MCF 10A (cell line): ENCODE measurements around the gene MMRN1. TPM values are rescaled to one million over a fixed set of nuclear protein-coding genes. Genes with fewer than 3 reads are reported as not detected.

Source experiments
- BruUV-seq: library from RNA; stranded (reverse); fragments of 400-500 nt; replicated peaks from 2 replicates; lab custom pipeline; 2021; lab: Mats Ljungman, UMichigan
- CTCF ChIA-PET: fragments of 300-600 bp; sonication (Branson Sonifier 250); formaldehyde crosslinking; extraction: SDS; loops from one replicate; lab custom pipeline; 2021; ENCODE audit warnings: antibody characterized with exemption, inconsistent platforms; lab: Yijun Ruan, JAX
- POLR2A ChIA-PET: fragments of 300-600, 350-650 bp; sonication (Branson Sonifier 250); formaldehyde crosslinking; extraction: SDS; loops from one replicate; lab custom pipeline; 2020; ENCODE audit warnings: antibody characterized with exemption, inconsistent platforms; lab: Yijun Ruan, JAX
- DNase-seq: peaks from one replicate; pipeline ENCODE4 v3.0.0-alpha.2; 2018; ENCODE audit not compliant: unreplicated experiment
- H3K27ac Mint-ChIP-seq: one replicate; pipeline ENCODE4 v1.8.0; 2022; ENCODE audit warnings: mild to moderate bottlenecking, low read depth, mixed read lengths; ENCODE audit not compliant: unreplicated experiment
- H3K27me3 Mint-ChIP-seq: one replicate; pipeline ENCODE4 v1.8.0; 2022; ENCODE audit warnings: mixed read lengths; ENCODE audit not compliant: insufficient read depth, unreplicated experiment
- H3K36me3 Mint-ChIP-seq: one replicate; pipeline ENCODE4 v1.8.0; 2022; ENCODE audit warnings: mild to moderate bottlenecking, moderate library complexity, mixed read lengths; ENCODE audit not compliant: insufficient read depth, unreplicated experiment
- H3K4me1 Mint-ChIP-seq: one replicate; pipeline ENCODE4 v1.8.0; 2022; ENCODE audit warnings: mixed read lengths; ENCODE audit not compliant: insufficient read depth, unreplicated experiment
- H3K4me3 Mint-ChIP-seq: one replicate; pipeline ENCODE4 v1.8.0; 2022; ENCODE audit warnings: mild to moderate bottlenecking, moderate library complexity, mixed read lengths; ENCODE audit not compliant: unreplicated experiment
- H3K9me3 Mint-ChIP-seq: one replicate; pipeline ENCODE4 v1.8.0; 2022; ENCODE audit warnings: mixed read lengths; ENCODE audit not compliant: unreplicated experiment
- CTCF ChIP-seq: fragments of 200-600 bp; IDR thresholded peaks from one replicate; pipeline ENCODE4 v1.8.0; 2022; ENCODE audit warnings: antibody characterized with exemption, mild to moderate bottlenecking; ENCODE audit not compliant: unreplicated experiment
- intact Hi-C: fragments of 100-400 bp; cut with micrococcal nuclease; formaldehyde crosslinking; loops from 2 replicates; pipeline ENCODE4 v1.14.1; 2022
- total RNA-seq: library from RNA; stranded (reverse); gene quantifications from 2 replicates; pipeline ENCODE4 v1.2.3, GENCODE V29; 2022

Gene MMRN1
- total RNA-seq, 1 experiment from 2014 or later: not detected

GRCh38 chr4:89906777-89907521 lies 12.3 kb downstream of the MMRN1 start:
- no peak for TF ChIP-seq CTCF
- Mint-ChIP-seq H3K9me3 (no peaks in the 10 kb centered on the region), H3K36me3 (no peaks in the 10 kb centered on the region), H3K27ac (no peak overlapping the region), H3K4me1 (no peaks in the 10 kb centered on the region), H3K27me3 (no peaks in the 10 kb centered on the region), H3K4me3 (no peak overlapping the region)
- POLR2A ChIA-PET: no interaction called here
- BruUV-seq: no TSS peak
- CTCF ChIA-PET: interaction anchor here (0.6 kb wide), 1 partner anchor 395 kb away, joined by 3 read pairs; no protein-coding TSS in a partner anchor
- intact Hi-C loops: no loop called here
- no peak for DNase-seq

- no peak for TF ChIP-seq CTCF
- POLR2A ChIA-PET: interaction anchor here (0.5 to 0.6 kb wide), 4 partner anchors 23 to 1672 kb away, joined by 3 read pairs; no protein-coding TSS in a partner anchor
- no peak overlapping the region for H3K27ac Mint-ChIP-seq
- BruUV-seq: no TSS peak
- intact Hi-C loops: no loop called here
- no peak overlapping the region for H3K4me3 Mint-ChIP-seq
- no peaks in the 10 kb centered on the region for H3K36me3 Mint-ChIP-seq
- H3K9me3 Mint-ChIP-seq: no peaks in the 10 kb centered on the region
- peaks cover 11% of the 10 kb centered on the region for H3K4me1 Mint-ChIP-seq
- no peaks in the 10 kb centered on the region for H3K27me3 Mint-ChIP-seq
- CTCF ChIA-PET: interaction anchor here (0.7 to 1.1 kb wide), 4 partner anchors 9 to 424 kb away, joined by 3 to 4 read pairs (median 4); no protein-coding TSS in a partner anchor
- DNase-seq: no peak
Measured at GRCh38 chr4:89909889-89910288, 15.2 kb downstream of the MMRN1 start.

- TF ChIP-seq CTCF: no peak
- H3K4me1 Mint-ChIP-seq: peaks cover 21% of the 10 kb centered on the region
- no peaks in the 10 kb centered on the region for H3K27me3 Mint-ChIP-seq
- no peaks in the 10 kb centered on the region for H3K9me3 Mint-ChIP-seq
- no peak overlapping the region for H3K4me3 Mint-ChIP-seq
- DNase-seq: no peak
- BruUV-seq: no TSS peak
- ChIA-PET POLR2A (no interaction called here), CTCF (interaction anchor here (0.6 to 1.6 kb wide), 6 partner anchors 12 to 968 kb away, joined by 3 to 5 read pairs (median 3); no protein-coding TSS in a partner anchor)
- no peak overlapping the region for H3K27ac Mint-ChIP-seq
- intact Hi-C loops: no loop called here
- H3K36me3 Mint-ChIP-seq: no peaks in the 10 kb centered on the region
Measured at GRCh38 chr4:89913623-89914022, 19.0 kb downstream of the MMRN1 start.
